Measurements from ENCODE around the gene SLCO1A2. TPM values are rescaled to one million over a fixed set of nuclear protein-coding genes. Genes with fewer than 3 reads are reported as not detected.

The SLCO1A2 gene
- total and polyA plus RNA-seq, 5 experiments from 2014 or later, result 0.05 to 0.34 (median 0.07) TPM; not detected in 2

DNA sequence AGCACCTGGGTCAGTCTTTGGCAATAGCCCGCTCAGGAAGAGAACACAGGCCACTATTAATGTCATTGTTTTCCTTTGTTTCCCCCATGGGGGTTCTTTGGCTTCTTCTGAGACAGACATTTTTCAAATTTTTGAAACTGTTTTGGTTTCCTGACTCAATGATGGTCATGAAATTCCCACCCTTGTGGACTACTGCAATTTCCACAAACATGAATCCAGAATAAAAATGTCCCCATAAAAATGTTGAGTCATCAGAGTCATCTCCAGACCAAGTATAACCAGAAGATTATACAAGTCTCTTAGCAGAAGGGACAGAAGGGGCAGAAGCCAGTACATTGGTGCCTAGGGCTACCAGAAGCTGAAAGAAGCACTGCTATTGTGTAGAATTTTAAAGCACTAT is 29.1 kb downstream of the SLCO1A2 start:
- no peak overlapping the region for H3K4me3 Mint-ChIP-seq
- ATAC-seq (no peak), DNase-seq (no peak)
- H3K4me1 Mint-ChIP-seq, result peaks cover 0 to 3% (median 0%) of the 10 kb centered on the region in 4 donors
- POLR2A ChIA-PET, result no interaction called here
- no peaks in the 10 kb centered on the region for H3K36me3 Mint-ChIP-seq
- no peak overlapping the region for H3K27ac Mint-ChIP-seq
- H3K27me3 Mint-ChIP-seq, result peaks cover 6 to 28% (median 19%) of the 10 kb centered on the region in 5 donors
- no peaks in the 10 kb centered on the region for H3K9me3 Mint-ChIP-seq

- H3K36me3 Mint-ChIP-seq, result no peaks in the 10 kb centered on the region
- H3K27me3 Mint-ChIP-seq, result peaks cover 6 to 32% (median 16%) of the 10 kb centered on the region in 5 donors
- POLR2A ChIA-PET, result no interaction called here
- no peak overlapping the region for H3K27ac Mint-ChIP-seq
- H3K9me3 Mint-ChIP-seq, result no peaks in the 10 kb centered on the region
- no peak overlapping the region for H3K4me3 Mint-ChIP-seq
- no peak for DNase-seq
- ATAC-seq, result no peak
- peaks cover 2 to 11% (median 5%) of the 10 kb centered on the region in 4 donors for H3K4me1 Mint-ChIP-seq
Measured at GRCh38 chr12:21300632-21301031, 34.1 kb downstream of the SLCO1A2 start.

GRCh38 chr12:21296751-21297406 is 37.8 kb downstream of the SLCO1A2 start:
- no peak overlapping the region for H3K4me3 Mint-ChIP-seq
- peak overlapping the region in 1 of 10 donors; percentile 50 for H3K27ac Mint-ChIP-seq
- DNase-seq, result peak in 3 of 10 donors; percentile 17 to 19 (median 19)
- peaks cover 1 to 12% (median 4%) of the 10 kb centered on the region in 5 donors for H3K27me3 Mint-ChIP-seq
- H3K9me3 Mint-ChIP-seq, result no peaks in the 10 kb centered on the region
- H3K36me3 Mint-ChIP-seq, result no peaks in the 10 kb centered on the region
- POLR2A ChIA-PET, result no interaction called here
- ATAC-seq, result peak; percentile 33 to 44
- H3K4me1 Mint-ChIP-seq, result peaks cover 2 to 11% (median 4%) of the 10 kb centered on the region in 4 donors

DNA sequence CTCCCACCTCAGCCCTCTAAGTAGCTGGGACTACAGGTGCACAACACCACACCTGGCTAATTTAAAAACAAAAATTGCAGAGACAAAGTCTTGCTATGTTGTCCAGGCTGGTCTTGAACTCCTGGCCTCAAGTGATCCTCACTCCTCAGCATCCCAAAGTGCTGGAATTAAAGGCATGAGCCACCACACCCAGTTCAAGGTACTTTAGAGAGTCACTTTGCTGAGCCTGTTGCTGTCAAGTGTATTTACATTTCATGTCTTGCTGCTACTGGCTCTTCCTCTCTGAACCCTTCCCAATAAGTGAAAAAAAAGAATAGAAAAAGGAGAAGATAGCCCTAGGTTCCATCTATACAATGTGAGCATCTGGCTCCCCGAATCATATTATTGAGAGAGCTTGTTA is 38.4 kb downstream of the SLCO1A2 start:
- POLR2A ChIA-PET, result no interaction called here
- no peaks in the 10 kb centered on the region for H3K36me3 Mint-ChIP-seq
- peaks cover 0 to 9% (median 1%) of the 10 kb centered on the region in 5 donors for H3K27me3 Mint-ChIP-seq
- H3K9me3 Mint-ChIP-seq, result no peaks in the 10 kb centered on the region
- H3K4me1 Mint-ChIP-seq, result peaks cover 0 to 11% (median 4%) of the 10 kb centered on the region in 4 donors
- DNase-seq (no peak), ATAC-seq (no peak)
- no peak overlapping the region for H3K4me3 Mint-ChIP-seq
- no peak overlapping the region for H3K27ac Mint-ChIP-seq

DNA sequence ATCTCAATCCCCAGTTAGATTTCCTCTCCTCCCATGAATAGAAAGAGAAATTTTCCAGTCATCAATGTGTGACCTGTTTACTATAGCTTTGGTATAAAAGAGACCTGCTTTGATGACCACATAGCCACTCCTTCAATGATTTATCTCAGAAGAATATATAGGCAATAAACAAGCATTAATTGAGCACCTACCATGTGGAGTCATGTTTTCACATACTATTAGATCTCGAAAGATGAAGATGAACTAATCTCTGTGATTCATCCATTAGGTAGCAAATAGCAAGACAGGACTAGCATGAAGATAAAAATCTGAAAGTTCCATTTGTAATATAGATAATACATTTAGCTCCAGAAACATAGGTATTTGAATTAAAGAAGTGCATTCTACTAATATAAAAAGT is 40.5 kb downstream of the SLCO1A2 start:
- Mint-ChIP-seq H3K27ac (no peak overlapping the region), H3K36me3 (no peaks in the 10 kb centered on the region), H3K9me3 (no peaks in the 10 kb centered on the region), H3K27me3 (peaks cover 0 to 9% (median 4%) of the 10 kb centered on the region in 5 donors), H3K4me3 (no peak overlapping the region), H3K4me1 (peaks cover 0 to 11% (median 4%) of the 10 kb centered on the region in 4 donors)
- no peak for ATAC-seq
- no peak for DNase-seq
- POLR2A ChIA-PET, result no interaction called here

DNA sequence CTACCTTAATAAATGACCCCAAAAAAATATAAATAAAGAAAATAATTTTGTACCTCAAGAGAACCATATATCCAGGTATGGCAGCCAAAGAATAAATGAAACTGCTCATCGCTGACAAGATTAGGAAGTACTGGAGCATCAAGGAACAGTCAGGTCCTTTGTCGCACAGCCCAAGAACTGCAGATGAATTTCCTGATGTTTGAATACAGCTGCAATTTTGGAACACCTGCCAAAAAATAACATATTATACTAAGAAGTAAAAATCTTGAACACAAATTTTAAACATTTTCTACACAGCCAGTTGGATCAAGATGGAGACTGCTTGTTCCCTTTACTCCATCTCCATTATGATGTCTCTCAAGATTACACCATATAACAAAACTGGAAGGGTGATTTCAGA is 42.6 kb downstream of the SLCO1A2 start:
- DNase-seq (no peak), ATAC-seq (no peak)
- POLR2A ChIA-PET, result no interaction called here
- Mint-ChIP-seq H3K27ac (no peak overlapping the region), H3K4me1 (peaks cover 0 to 8% (median 3%) of the 10 kb centered on the region in 4 donors), H3K4me3 (no peak overlapping the region), H3K36me3 (no peaks in the 10 kb centered on the region), H3K27me3 (peaks cover 0 to 9% (median 4%) of the 10 kb centered on the region in 5 donors), H3K9me3 (no peaks in the 10 kb centered on the region)

- DNase-seq (no peak), ATAC-seq (no peak)
- Mint-ChIP-seq H3K9me3 (no peaks in the 10 kb centered on the region), H3K27me3 (peaks cover 0 to 5% (median 1%) of the 10 kb centered on the region in 5 donors), H3K27ac (no peak overlapping the region), H3K4me1 (no peaks in the 10 kb centered on the region), H3K36me3 (no peaks in the 10 kb centered on the region), H3K4me3 (no peak overlapping the region)
- POLR2A ChIA-PET, result no interaction called here
Measured at GRCh38 chr12:21289698-21290097, 45.0 kb downstream of the SLCO1A2 start.

DNA sequence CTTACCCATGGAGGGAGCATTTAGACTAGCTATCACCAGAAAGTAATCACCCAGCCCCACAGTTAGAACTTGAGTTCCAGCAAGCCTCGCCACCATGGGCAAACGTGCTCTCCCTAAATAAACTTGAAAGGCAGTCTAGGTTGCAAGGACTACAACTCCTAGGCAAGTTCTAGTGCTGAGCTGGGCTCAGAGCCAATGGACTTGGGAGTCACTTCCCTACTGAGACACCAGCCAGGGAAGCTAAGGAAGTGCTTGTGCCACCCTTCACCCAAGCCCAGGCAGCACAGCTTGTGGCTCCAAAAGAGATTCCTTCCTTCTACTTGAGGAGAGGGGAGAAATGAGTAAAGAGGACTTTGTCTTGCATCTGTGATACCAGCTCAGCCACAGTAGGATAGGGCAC is 57.9 kb downstream of the SLCO1A2 start:
- H3K27me3 Mint-ChIP-seq, result peaks cover 7 to 55% (median 24%) of the 10 kb centered on the region in 5 donors
- POLR2A ChIA-PET, result no interaction called here
- H3K4me1 Mint-ChIP-seq, result no peaks in the 10 kb centered on the region
- no peak overlapping the region for H3K27ac Mint-ChIP-seq
- no peak for DNase-seq
- no peaks in the 10 kb centered on the region for H3K36me3 Mint-ChIP-seq
- H3K4me3 Mint-ChIP-seq, result no peak overlapping the region
- peaks cover 0 to 3% (median 0%) of the 10 kb centered on the region in 9 donors for H3K9me3 Mint-ChIP-seq
- ATAC-seq, result no peak

- peaks cover 5 to 23% (median 15%) of the 10 kb centered on the region in 5 donors for H3K27me3 Mint-ChIP-seq
- no peak overlapping the region for H3K4me3 Mint-ChIP-seq
- no peaks in the 10 kb centered on the region for H3K4me1 Mint-ChIP-seq
- peaks cover 0 to 8% (median 0%) of the 10 kb centered on the region in 3 donors for H3K36me3 Mint-ChIP-seq
- no peak overlapping the region for H3K27ac Mint-ChIP-seq
- H3K9me3 Mint-ChIP-seq, result peaks cover 3 to 18% (median 9%) of the 10 kb centered on the region in 9 donors
- POLR2A ChIA-PET, result no interaction called here
- no peak for DNase-seq
- no peak for ATAC-seq
Measured at GRCh38 chr12:21265932-21266331, 68.8 kb downstream of the SLCO1A2 start.

- peaks cover 5 to 29% (median 12%) of the 10 kb centered on the region in 9 donors for H3K9me3 Mint-ChIP-seq
- no peak for DNase-seq
- no peak for ATAC-seq
- peaks cover 0 to 8% (median 0%) of the 10 kb centered on the region in 3 donors for H3K36me3 Mint-ChIP-seq
- no peak overlapping the region for H3K4me3 Mint-ChIP-seq
- H3K27me3 Mint-ChIP-seq, result peaks cover 5 to 23% (median 15%) of the 10 kb centered on the region in 5 donors
- H3K4me1 Mint-ChIP-seq, result no peaks in the 10 kb centered on the region
- POLR2A ChIA-PET, result no interaction called here
- H3K27ac Mint-ChIP-seq, result no peak overlapping the region
Measured at GRCh38 chr12:21264232-21264631, 70.5 kb downstream of the SLCO1A2 start.

GRCh38 chr12:21257172-21257571 is 77.5 kb downstream of the SLCO1A2 start:
- Mint-ChIP-seq H3K36me3 (no peaks in the 10 kb centered on the region), H3K4me1 (no peaks in the 10 kb centered on the region), H3K4me3 (no peak overlapping the region), H3K9me3 (peaks cover 0 to 26% (median 12%) of the 10 kb centered on the region in 9 donors), H3K27me3 (peaks cover 0 to 6% (median under 1%) of the 10 kb centered on the region in 5 donors), H3K27ac (no peak overlapping the region)
- POLR2A ChIA-PET, result no interaction called here
- ATAC-seq, result no peak
- no peak for DNase-seq

GRCh38 chr12:21252070-21252469 is 82.6 kb downstream of the SLCO1A2 start:
- Mint-ChIP-seq H3K27ac (no peak overlapping the region), H3K36me3 (no peaks in the 10 kb centered on the region), H3K27me3 (no peaks in the 10 kb centered on the region), H3K4me3 (no peak overlapping the region), H3K9me3 (peaks cover 0 to under 1% (median 0%) of the 10 kb centered on the region in 9 donors), H3K4me1 (no peaks in the 10 kb centered on the region)
- POLR2A ChIA-PET, result no interaction called here
- DNase-seq, result no peak
- no peak for ATAC-seq

GRCh38 chr12:21248679-21249078 is 86.0 kb downstream of the SLCO1A2 start:
- H3K27ac Mint-ChIP-seq, result peak overlapping the region in 1 of 10 donors; percentile 35
- H3K4me3 Mint-ChIP-seq, result no peak overlapping the region
- ATAC-seq (no peak), DNase-seq (no peak)
- H3K36me3 Mint-ChIP-seq, result no peaks in the 10 kb centered on the region
- H3K9me3 Mint-ChIP-seq, result no peaks in the 10 kb centered on the region
- no peaks in the 10 kb centered on the region for H3K4me1 Mint-ChIP-seq
- POLR2A ChIA-PET, result no interaction called here
- no peaks in the 10 kb centered on the region for H3K27me3 Mint-ChIP-seq

- no peak overlapping the region for H3K4me3 Mint-ChIP-seq
- no peak for ATAC-seq
Measured at GRCh38 chr12:21239866-21240265, 94.9 kb downstream of the SLCO1A2 start.

More at GRCh38 chr12:21239866-21240265, 94.9 kb downstream of the SLCO1A2 start:
- no peak for DNase-seq
- Mint-ChIP-seq H3K36me3 (no peaks in the 10 kb centered on the region), H3K4me1 (no peaks in the 10 kb centered on the region), H3K27me3 (peaks cover 3 to 30% (median 8%) of the 10 kb centered on the region in 5 donors), H3K9me3 (peaks cover 0 to 2% (median 0%) of the 10 kb centered on the region in 9 donors), H3K27ac (no peak overlapping the region)
- POLR2A ChIA-PET, result no interaction called here
